Pulmonary artery endothelial cell (primary cell): ENCODE data around the gene AKR1C3. TPM values are rescaled to one million over a fixed set of nuclear protein-coding genes. Genes with fewer than 3 reads are reported as not detected.
"Not testable (repeated sequence)": the region's sequence is repeated elsewhere in the genome, so short reads cannot be mapped to it uniquely, and the experiment has no call there.

Experiments
- DNase-seq: peaks from one replicate; pipeline ENCODE4 v3.0.0-alpha.2; 2011; ENCODE audit warnings: low read depth, low spot score
- total RNA-seq: library from RNA; depleted of rRNA; stranded (reverse); fragments of >200 nt; gene quantifications from 2 replicates; pipeline ENCODE4 v1.2.3, GENCODE V29; 2014

The AKR1C3 gene
- 91.7 and 145 TPM in 2 replicates for total RNA-seq

GRCh38 chr10:5094265-5095205 lies at the start of gene AKR1C3:
AKR1C3 (plus strand) TSS chr10:5094414; CDS start chr10:5094445, 31 bp downstream.
- DNase-seq: peak; percentile 54

- no peak for DNase-seq
These were observed 49.1 kb upstream of the AKR1C3 start for GRCh38 chr10:5045095-5045494.

DNA sequence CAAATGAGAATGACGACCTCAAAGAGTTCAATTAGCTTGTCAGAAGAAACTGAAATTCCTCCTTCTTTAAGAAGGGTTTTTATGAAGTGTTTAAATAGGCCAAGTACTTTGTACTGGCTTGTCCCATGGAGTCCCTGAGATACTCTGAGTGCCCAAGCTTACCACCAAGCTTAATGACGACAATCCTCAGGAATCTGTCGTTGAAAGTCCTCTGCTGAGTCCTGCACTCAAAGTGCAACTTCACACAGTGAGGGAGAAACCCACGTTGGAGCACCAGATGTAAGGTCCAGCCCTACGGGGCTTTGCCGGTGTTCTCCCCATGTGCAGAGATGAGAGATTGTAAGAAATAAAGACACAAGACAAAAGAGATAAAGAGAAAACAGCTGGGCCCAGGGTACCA lies 47.8 kb upstream of the AKR1C3 start:
- DNase-seq: no peak

DNA sequence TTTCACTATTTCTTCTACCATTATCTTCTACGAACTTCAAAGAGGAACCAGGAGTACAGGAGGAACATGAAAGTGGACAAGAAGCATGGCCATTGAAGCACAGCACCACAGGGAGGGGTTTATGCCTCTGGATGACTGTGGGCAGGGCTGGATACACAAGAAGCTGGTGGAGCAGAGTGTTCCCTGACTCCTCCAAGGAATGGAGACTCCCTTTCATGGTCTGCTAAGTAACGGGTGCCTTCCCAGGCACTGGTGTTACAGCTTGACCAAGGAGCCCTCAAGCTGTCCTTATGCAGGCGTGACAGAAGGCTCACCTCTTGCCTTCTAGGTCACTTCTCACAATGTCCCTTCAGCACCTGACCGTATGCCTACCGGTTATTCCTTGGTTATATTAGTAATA lies 47.2 kb upstream of the AKR1C3 start:
- DNase-seq: not testable (repeated sequence)

DNA sequence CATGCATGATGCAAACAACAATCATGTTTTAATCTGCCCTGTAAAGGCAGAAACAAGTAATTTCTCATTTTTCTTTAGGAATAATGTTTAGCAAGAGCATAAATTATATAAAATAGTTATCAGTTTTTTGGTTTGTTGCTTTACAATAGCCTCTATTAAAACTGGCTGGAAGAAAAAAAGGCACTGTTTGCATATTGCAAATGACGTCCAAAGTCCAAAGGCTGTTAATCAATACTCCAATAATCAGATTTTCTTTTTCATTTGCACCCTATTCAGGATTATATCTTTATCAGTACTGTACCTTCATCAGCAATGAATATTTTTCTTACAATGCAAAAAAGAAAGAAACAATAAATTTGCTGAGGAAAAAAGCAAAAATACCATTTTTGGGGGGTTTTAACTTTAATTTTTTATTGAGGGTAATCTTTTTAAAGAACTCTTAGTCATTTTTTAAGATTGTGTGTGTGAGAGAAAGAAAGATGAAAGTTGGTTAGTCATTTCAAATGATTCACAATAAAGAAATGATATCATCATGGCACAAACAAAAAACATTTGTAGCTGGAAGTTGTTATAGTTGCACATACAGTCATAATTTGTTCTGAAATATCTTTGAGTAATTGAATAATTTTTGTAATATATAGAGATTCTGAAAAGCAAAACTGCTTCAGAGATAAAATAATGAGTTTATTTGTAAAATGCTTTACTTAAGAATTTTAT lies 46.1 kb upstream of the AKR1C3 start:
- DNase-seq: no peak

DNA sequence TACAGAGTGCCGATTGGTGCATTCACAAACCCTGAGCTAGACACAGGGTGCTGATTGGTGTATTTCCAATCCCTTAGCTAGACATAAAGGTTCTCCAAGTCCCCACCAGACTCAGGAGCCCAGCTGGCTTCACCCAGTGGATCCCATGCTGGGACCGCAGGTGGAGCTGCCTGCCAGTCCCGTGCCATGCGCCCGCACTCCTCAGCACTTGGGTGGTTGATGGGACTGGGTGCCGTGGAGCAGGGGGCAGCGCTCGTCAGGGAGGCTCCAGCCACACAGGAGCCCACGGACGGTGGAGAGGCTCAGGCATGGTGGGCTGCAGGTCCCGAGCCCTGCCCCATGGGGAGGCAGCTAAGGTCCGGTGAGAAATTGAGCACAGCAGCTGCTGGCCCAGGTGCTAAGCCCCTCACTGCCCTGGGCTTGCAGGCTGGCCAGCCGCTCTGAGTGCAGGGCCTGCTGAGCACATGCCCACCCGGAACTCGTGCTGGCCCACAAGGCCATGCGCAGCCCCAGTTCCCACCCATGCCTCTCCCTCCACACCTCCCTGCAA lies 41.2 kb upstream of the AKR1C3 start:
- not testable (repeated sequence) for DNase-seq

DNA sequence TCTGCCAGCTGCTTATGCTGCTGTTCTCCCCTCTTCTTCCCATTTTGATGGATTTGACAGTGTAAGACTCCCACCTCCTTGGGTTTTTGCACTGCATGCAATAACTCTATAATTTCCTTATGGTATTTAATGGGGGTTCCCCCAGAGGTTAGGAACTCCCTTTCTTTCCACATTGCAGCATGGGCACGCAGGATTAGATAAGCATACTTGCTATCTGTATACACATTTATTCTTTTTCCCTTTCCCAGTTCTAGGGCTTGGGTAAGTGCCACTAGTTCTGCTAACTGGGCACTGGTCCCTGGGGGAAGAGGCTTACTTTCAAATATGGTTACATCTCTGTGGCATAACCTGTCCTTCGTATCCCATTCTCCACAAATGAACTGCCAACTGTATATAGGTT lies 39.4 kb upstream of the AKR1C3 start:
- not testable (repeated sequence) for DNase-seq

DNA sequence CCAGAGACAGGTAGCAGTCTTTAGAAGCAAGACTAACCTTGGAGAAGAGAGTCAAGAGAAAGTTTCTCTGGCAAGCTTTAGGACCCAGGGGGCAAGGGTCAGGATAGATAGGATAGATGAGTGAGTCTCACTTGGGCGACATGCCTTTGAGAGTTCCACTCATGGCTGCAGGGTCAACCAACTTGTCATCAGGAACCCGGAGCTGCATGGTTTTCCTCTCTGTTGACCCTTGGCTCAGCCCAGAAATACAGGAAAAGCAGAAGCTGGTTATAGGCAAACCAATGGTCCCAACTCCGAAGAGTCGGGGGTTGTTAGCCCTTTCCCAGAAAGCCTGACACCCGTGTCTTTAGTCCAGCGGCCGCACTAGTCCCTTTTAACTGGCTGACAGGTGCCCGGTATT lies 34.9 kb upstream of the AKR1C3 start:
- DNase-seq: not testable (repeated sequence)

- DNase-seq: not testable (repeated sequence)
These were observed 33.4 kb upstream of the AKR1C3 start for GRCh38 chr10:5060791-5061190.

DNA sequence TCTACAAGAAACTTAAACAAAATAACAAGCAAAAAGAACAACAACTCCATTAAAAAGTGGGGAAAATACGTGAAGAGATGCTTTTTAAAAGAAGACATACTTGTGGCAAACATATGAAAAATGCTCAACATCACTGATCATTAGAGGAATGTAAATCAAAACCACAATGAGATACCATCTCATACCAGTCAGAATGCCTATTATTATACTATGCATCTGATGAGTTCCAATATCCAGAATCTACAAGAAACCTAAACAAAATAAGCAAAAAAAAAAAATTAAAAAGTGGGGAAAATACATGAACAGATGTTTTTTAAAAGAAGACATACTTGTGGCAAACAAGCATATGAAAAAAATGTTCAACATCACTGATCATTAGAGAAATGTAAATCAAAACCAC lies 29.6 kb upstream of the AKR1C3 start:
- no peak for DNase-seq

DNA sequence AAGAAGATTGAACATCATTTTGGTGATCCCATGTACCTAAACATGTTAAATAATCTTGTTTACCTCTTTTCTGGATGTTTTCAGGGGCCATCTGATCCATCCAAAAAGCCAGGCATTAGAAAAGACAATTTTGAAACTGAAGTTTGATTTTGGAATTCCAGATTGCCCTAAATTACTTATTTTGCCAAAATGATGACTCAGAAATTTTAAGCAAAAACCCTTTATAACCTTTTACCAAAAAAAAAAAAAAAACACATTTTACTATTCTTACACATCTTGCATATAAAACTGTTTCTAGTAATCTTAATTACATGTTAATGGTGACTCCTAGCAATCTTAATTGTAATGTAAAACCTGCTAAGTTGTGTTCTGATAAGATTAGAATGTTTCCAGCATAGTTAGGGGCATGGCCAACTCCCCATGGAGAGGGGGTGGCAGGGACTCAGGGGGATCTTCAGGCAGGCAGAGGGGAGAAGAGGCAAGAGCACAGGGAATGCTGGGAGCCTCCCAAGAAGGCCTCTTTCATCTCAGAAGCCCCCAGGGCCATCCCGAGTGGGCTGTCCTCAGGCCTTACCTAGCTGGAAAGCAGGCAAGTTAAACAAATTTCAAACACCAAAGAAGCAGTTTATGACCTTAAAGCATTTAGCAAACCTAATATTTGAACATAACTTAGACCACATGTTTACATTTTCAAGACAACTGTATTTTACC lies 25.8 kb upstream of the AKR1C3 start:
- no peak for DNase-seq

GRCh38 chr10:5070648-5071410 lies 23.4 kb upstream of the AKR1C3 start:
- no peak for DNase-seq

DNA sequence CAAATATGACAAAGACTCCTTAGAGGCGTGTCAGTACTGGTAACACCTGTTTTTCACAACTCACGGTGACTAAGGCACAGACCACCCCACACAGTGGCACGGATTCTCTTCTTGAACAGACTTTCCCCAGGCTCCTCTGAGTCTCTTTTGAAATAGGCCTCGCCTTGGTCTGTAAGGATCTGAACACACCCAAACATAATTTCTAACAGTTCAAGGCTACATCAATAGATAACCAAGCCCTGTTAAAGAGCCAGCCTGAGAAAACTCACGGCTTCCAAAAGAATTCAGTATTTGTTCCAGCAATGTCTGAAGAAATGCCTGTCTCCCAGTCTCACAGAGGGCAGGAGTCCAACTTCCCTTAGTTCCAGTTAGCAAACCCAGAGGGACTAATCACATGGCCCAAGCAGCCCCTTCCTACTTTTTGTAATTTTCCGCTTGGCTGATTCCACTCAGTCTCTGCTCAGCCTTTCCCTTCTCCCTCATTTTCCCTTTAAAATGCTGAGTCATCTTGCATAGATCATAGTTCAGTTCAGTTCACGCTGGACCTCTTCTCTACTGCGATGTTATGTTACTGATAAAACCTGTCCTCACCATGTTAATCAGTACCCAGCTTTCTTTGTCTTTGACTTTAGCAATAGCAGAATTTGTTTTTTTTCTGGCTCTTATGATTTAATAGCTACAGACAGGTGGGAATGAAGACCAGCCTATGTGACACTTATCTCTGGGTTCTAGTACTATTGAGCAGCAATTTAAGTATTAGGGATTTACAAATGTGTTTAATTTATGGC lies 22.6 kb upstream of the AKR1C3 start:
- DNase-seq: peak; percentile 47

DNA sequence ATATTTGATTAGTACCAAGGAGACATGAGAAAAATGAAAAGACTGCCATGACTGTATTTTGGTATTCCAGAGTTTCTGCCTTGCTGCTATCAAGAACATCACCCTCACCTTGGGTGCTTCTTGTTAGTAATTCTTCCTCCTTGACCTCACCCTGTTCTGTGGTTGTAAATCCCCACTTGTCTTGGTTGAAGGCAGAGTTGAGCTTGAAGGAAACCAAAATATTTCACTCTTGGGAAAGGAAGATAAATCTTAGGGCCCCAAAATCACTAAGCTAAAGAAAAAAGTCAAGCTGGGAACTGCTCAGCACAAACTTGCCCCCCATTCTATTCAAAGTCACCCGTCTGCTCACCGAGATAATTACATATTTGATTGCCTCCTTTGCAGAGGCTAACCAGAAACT lies 20.6 kb upstream of the AKR1C3 start:
- no peak for DNase-seq

DNA sequence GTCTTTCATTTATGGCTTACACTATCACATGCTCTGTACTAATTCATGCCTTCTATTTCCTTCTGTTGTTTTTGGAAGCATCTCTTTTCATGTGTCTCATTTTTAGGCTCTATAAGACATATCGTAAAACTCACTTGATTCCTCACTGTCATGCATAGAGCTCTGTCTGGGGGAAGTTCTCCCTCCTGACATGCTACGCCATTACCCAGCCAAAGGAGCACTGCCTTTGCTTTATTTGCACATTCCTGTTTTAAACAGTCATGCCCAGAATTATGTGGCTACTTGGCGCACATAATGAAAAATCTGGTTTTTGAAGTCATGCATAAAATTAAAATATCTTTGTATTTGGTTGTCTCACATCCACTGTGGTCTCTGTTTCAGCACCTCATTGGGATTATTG lies 17.6 kb upstream of the AKR1C3 start:
- DNase-seq: no peak

DNA sequence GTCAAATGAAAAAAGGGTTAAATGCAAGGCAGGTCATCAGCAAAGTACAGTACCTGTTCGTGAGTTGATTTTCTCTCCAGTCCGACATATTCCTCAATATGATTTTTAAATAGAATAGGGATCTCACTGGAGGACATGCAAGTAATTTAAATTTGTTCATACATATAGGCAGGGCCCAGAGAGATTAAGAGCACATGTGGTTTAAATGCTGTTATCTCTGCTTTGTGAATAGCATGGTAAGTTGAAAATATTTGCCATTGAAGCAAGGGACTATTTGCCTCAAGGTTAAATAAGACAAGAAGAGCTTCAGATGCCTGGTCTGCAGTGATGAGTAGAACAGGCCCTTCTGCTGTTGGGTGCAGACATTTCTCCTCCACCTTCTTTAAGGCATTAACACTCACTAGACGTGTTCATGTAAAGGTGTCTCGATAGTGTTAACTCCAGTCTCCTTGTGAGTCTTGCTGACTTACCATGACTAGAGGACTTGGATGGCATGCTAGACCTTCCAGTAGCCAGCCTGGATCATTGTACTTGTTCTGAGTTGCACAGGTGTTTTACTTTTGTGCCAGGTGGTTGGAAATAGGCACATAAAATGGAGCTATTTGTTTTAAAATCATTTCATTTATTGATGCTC lies 15.6 kb upstream of the AKR1C3 start:
- no peak for DNase-seq

DNA sequence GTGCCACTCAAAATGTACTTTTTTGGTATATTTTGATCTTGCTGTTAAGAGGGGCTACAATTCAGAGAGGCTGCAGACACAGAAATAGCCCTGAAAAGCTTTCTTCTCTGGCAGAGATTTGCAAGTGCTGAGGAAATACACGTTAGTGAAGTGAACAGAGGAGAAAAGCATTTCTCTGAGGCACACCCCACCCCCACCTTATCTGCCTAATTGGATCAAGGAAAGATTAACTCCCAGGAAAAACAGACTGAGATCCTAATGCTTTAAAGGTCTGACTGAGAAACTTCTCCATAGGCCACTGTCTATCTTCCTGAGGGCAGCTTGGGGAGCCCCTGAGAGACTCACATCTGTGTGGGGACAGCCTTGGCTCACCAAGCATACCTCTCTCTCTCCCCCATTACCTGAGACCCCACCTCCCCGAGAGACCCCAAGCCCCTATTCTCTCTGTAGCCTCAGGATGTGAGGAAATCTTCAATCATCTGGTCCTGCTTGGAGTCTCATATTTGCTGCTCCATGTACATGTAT lies 14.8 kb upstream of the AKR1C3 start:
- no peak for DNase-seq

DNA sequence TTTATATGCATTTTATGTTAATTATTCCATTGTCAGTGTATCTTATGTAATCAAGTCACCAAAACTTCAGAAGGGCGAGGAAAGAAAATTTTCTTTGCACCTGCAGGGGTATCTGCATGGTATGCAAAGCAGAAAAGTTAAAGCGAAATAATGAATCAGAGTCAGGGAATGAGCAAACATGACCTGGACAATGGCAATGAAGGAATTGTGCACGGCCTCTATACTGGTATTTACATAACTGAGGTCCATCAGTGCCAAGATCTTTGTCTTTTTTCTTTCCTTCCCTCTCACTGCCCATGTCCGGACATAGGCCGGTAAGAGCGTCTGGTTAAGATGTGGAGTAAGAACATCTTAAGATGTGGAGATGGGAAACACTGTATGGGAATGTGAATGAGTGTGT lies 14.4 kb upstream of the AKR1C3 start:
- DNase-seq: no peak

GRCh38 chr10:5081091-5081490 lies 13.1 kb upstream of the AKR1C3 start:
- DNase-seq: no peak
